HG03558 (cell line): ENCODE measurements around the gene PLPP1.
"Not testable (repeated sequence)": the region's sequence is repeated elsewhere in the genome, so short reads cannot be mapped to it uniquely, and the experiment has no call there.

Source experiments
- ATAC-seq: cut with Tn5 transposase; IDR thresholded peaks from one replicate; pipeline ENCODE4 v1.9.1; 2021; ENCODE audit warnings: moderate number of reproducible peaks; ENCODE audit not compliant: unreplicated experiment; ENCODE audit errors: extremely low read depth

PLPP1 gene

GRCh38 chr5:55509097-55509496 lies 25.7 kb downstream of the PLPP1 start:
- ATAC-seq = no peak

GRCh38 chr5:55507574-55507973 lies 27.2 kb downstream of the PLPP1 start:
- ATAC-seq = no peak

GRCh38 chr5:55505711-55506110 lies 29.1 kb downstream of the PLPP1 start:
- ATAC-seq = not testable (repeated sequence)

- ATAC-seq = not testable (repeated sequence)
Measured at GRCh38 chr5:55503917-55504316, 30.8 kb downstream of the PLPP1 start.

GRCh38 chr5:55502759-55503158 lies 32.0 kb downstream of the PLPP1 start:
- ATAC-seq = no peak

GRCh38 chr5:55498457-55498856 lies 36.3 kb downstream of the PLPP1 start:
- ATAC-seq = no peak

GRCh38 chr5:55497712-55498111 lies 37.1 kb downstream of the PLPP1 start:
- no peak for ATAC-seq

- ATAC-seq = no peak
Measured at GRCh38 chr5:55495216-55495615, 39.5 kb downstream of the PLPP1 start.

GRCh38 chr5:55492449-55492848 lies 42.3 kb downstream of the PLPP1 start:
- no peak for ATAC-seq

GRCh38 chr5:55485073-55485472 lies 49.7 kb downstream of the PLPP1 start:
- no peak for ATAC-seq

- no peak for ATAC-seq
Measured at GRCh38 chr5:55484531-55484930, 50.2 kb downstream of the PLPP1 start.

- no peak for ATAC-seq
Measured at GRCh38 chr5:55483885-55484284, 50.9 kb downstream of the PLPP1 start.

- no peak for ATAC-seq
Measured at GRCh38 chr5:55481293-55481855, 53.4 kb downstream of the PLPP1 start.

GRCh38 chr5:55480781-55481180 lies 54.0 kb downstream of the PLPP1 start:
- no peak for ATAC-seq

GRCh38 chr5:55472642-55473041 lies 62.1 kb downstream of the PLPP1 start:
- ATAC-seq = no peak

- no peak for ATAC-seq
Measured at GRCh38 chr5:55471468-55471867, 63.3 kb downstream of the PLPP1 start.

GRCh38 chr5:55470282-55470681 lies 64.5 kb downstream of the PLPP1 start:
- no peak for ATAC-seq

GRCh38 chr5:55469839-55470238 lies 64.9 kb downstream of the PLPP1 start:
- ATAC-seq = no peak

- no peak for ATAC-seq
Measured at GRCh38 chr5:55467862-55468551, 66.8 kb downstream of the PLPP1 start.

GRCh38 chr5:55463613-55464012 lies 71.2 kb downstream of the PLPP1 start:
- ATAC-seq = no peak

GRCh38 chr5:55459572-55459971 lies 75.2 kb downstream of the PLPP1 start:
- no peak for ATAC-seq

GRCh38 chr5:55456216-55456895 lies 78.4 kb downstream of the PLPP1 start:
- no peak for ATAC-seq
